HepG2 (cell line): ENCODE results near the gene BLVRA. TPM values are rescaled to one million over a fixed set of nuclear protein-coding genes. Genes with fewer than 3 reads are reported as not detected.

Experiments used
- ELF3 ChIP-seq: IDR thresholded peaks from 2 replicates; pipeline ENCODE4 v1.6.1; 2016; ENCODE audit warnings: missing genetic modification reagents, missing compliant biosample characterization
- JARID2 ChIP-seq: sonication (generic); formaldehyde crosslinking; IDR thresholded peaks from 2 replicates; pipeline ENCODE4 v1.8.1; 2023; ENCODE audit warnings: missing genetic modification reagents, inconsistent platforms; ENCODE audit not compliant: insufficient replicate concordance
- KIAA2018 ChIP-seq: sonication (generic); formaldehyde crosslinking; IDR thresholded peaks from 2 replicates; pipeline ENCODE4 v1.5.0; 2020; ENCODE audit warnings: mild to moderate bottlenecking, missing genetic modification reagents, borderline replicate concordance
- MEIS2 ChIP-seq: sonication (generic); formaldehyde crosslinking; IDR thresholded peaks from 2 replicates; pipeline ENCODE4 v1.9.0; 2021; ENCODE audit warnings: mild to moderate bottlenecking, missing genetic modification reagents
- SP1 ChIP-seq, 2 experiments: fragments of 450-650 bp in 1 of 2; sonication (generic) in 1 of 2; formaldehyde crosslinking in 1 of 2; IDR thresholded peaks; 2 replicates each; pipeline versions ENCODE4 v1.4.0 to v1.6.1; 2016 to 2020; ENCODE audit warnings: missing genetic modification reagents in 1 of 2
- SP2 ChIP-seq: sonication (generic); formaldehyde crosslinking; IDR thresholded peaks from 2 replicates; pipeline ENCODE4 v1.5.1; 2020; ENCODE audit warnings: mild to moderate bottlenecking, missing genetic modification reagents
- SRSF4 ChIP-seq: fragments of 200-400 bp; formaldehyde crosslinking; IDR thresholded peaks from one replicate; pipeline ENCODE4 v1.6.1; 2018; ENCODE audit warnings: mild to moderate bottlenecking, low read depth, low read length, moderate library complexity; ENCODE audit not compliant: poor library complexity, severe bottlenecking
- ZFP1 ChIP-seq: IDR thresholded peaks from 2 replicates; pipeline ENCODE4 v1.6.1; 2016
- ZNF142 ChIP-seq: sonication (generic); formaldehyde crosslinking; IDR thresholded peaks from 2 replicates; pipeline ENCODE4 v1.4.0; 2020; ENCODE audit warnings: missing genetic modification reagents
- ZNF275 ChIP-seq: sonication (generic); formaldehyde crosslinking; IDR thresholded peaks from 2 replicates; pipeline ENCODE4 v1.8.0; 2022; ENCODE audit warnings: missing genetic modification reagents, mild to moderate bottlenecking, inconsistent platforms, borderline replicate concordance
- polyA plus RNA-seq, 8 experiments: library from polyadenylated mRNA; depleted of rRNA in 3 of 8; stranded (reverse) in 7 of 8; unstranded in 1 of 8; fragments of >200 nt; fragmentation: Illumina TruSeq in 4 of 8; extraction: Trizol in 4 of 8; gene quantifications; 2 replicates each; pipeline versions ENCODE4 v1.2.1 to v1.2.3, GENCODE V29; 2011 to 2016; ENCODE audit warnings: low read depth in 4 of 8, missing spikeins in 1 of 8, mixed read lengths in 1 of 8; ENCODE audit not compliant: insufficient read depth in 1 of 8
- total RNA-seq, 5 experiments: library from RNA; depleted of rRNA; stranded (reverse); fragments of >200 nt; fragmentation: Illumina TruSeq; extraction: Trizol; gene quantifications; 2 replicates each; pipeline ENCODE4 v1.2.3, GENCODE V29; 2016; ENCODE audit warnings: low read depth in 1 of 5

The BLVRA gene
- total and polyA plus RNA-seq, 2 of the 13 experiments (the other 11 are each of a cell fraction or from before 2014, with no cell fraction given), result 39.2 to 64.2 TPM

- TF ChIP-seq ZNF142 (CRISPR knock-in tag), result 0 out of 2 replicates have a peak, but pooled peaks have one; percentile 46
- TF ChIP-seq SP1 (IDR thresholded peaks at IDR 0.05), result no peak
- no peak for TF ChIP-seq SP1 (CRISPR knock-in tag; IDR thresholded peaks at IDR 0.05)
- no peak for TF ChIP-seq ZFP1 (CRISPR knock-in tag)
- TF ChIP-seq KIAA2018 (CRISPR knock-in tag), result no peak
- TF ChIP-seq ELF3, result peak; percentile 30; the same call in 1 of the 2 replicates
- TF ChIP-seq MEIS2 (CRISPR knock-in tag), result peak; percentile 85
- no peak for TF ChIP-seq JARID2 (CRISPR knock-in tag)
- TF ChIP-seq ZNF275 (CRISPR knock-in tag), result no peak
- TF ChIP-seq SRSF4, result no peak
- no peak for TF ChIP-seq SP2 (CRISPR knock-in tag)
These were observed 23.5 kb downstream of the BLVRA start (continued) for GRCh38 chr7:43781726-43782607.
